Mesenteric fat pad (tissue), 1 donor: ENCODE data around the gene DPYSL5. TPM values are rescaled to one million over a fixed set of nuclear protein-coding genes. Genes with fewer than 3 reads are reported as not detected.

ENCODE experiments used
- DNase-seq: peaks from one replicate; pipeline ENCODE4 v3.0.0-alpha.2; 2020; ENCODE audit warnings: low spot score
- total RNA-seq: library from RNA; stranded (reverse); fragmentation: NEBNext Ultra II Directional; extraction: Animal tissue kit (Norgen Biotek cat#: 25700); gene quantifications from one replicate; pipeline ENCODE4 v1.2.1, GENCODE V29; 2021
- donor health status: DM: yes; HTN: yes; CAD: no.

Gene DPYSL5
- total RNA-seq, 1 donor from 2014 or later: not detected

- no peak for DNase-seq
Observed at GRCh38 chr2:26925100-26925791, 77.3 kb downstream of the DPYSL5 start.

GRCh38 chr2:26927221-26927620, 79.3 kb downstream of the DPYSL5 start:
- no peak for DNase-seq

- no peak for DNase-seq
Observed at GRCh38 chr2:26932974-26933373, 85.0 kb downstream of the DPYSL5 start.

- no peak for DNase-seq
Observed at GRCh38 chr2:26933431-26934334, 85.8 kb downstream of the DPYSL5 start.

GRCh38 chr2:26934335-26934724, 86.4 kb downstream of the DPYSL5 start:
- DNase-seq: no peak

GRCh38 chr2:26934985-26935384, 87.1 kb downstream of the DPYSL5 start:
- DNase-seq: no peak

GRCh38 chr2:26936855-26937254, 88.9 kb downstream of the DPYSL5 start:
- no peak for DNase-seq

- no peak for DNase-seq
Observed at GRCh38 chr2:26938399-26939118, 90.6 kb downstream of the DPYSL5 start.

- no peak for DNase-seq
Observed at GRCh38 chr2:26940001-26940400, 92.1 kb downstream of the DPYSL5 start.

- no peak for DNase-seq
Observed at GRCh38 chr2:26941486-26941885, 93.6 kb downstream of the DPYSL5 start.

GRCh38 chr2:26942543-26943295, 94.8 kb downstream of the DPYSL5 start:
- no peak for DNase-seq

GRCh38 chr2:26945991-26946750, 98.2 kb downstream of the DPYSL5 start:
- DNase-seq: no peak

- no peak for DNase-seq
Observed at GRCh38 chr2:26946841-26947784, 99.2 kb downstream of the DPYSL5 start.

- DNase-seq: no peak
Observed at GRCh38 chr2:26948800-26949199, 100.9 kb downstream of the DPYSL5 start.

- no peak for DNase-seq
Observed at GRCh38 chr2:26950246-26950645, 102.3 kb downstream of the DPYSL5 start.

- DNase-seq: no peak
Observed at GRCh38 chr2:26951236-26951635, 103.3 kb downstream of the DPYSL5 start.

GRCh38 chr2:26952374-26952773, 104.4 kb downstream of the DPYSL5 start:
- DNase-seq: no peak

- no peak for DNase-seq
Observed at GRCh38 chr2:26954135-26954534, 106.2 kb downstream of the DPYSL5 start.

GRCh38 chr2:26957041-26957440, 109.1 kb downstream of the DPYSL5 start:
- DNase-seq: no peak
